HCT116 (cell line): ENCODE measurements around the gene CCDC182. TPM values are rescaled to one million over a fixed set of nuclear protein-coding genes. Genes with fewer than 3 reads are reported as not detected.

Experiments used
- ATAC-seq: fragments of 200-7000 bp; cut with Tn5 transposase; 2 replicates; pipeline ENCODE4 v1.9.1; 2020; ENCODE audit warnings: mild to moderate bottlenecking, moderate library complexity
- BruUV-seq: library from RNA; stranded (reverse); fragments of 400-500 nt; replicated peaks from 2 replicates; lab custom pipeline; 2021; lab: Mats Ljungman, UMichigan
- CTCF ChIA-PET: fragments of 300-600 bp; sonication (Branson Sonifier 250); formaldehyde crosslinking; loops from one replicate; lab custom pipeline; 2021; ENCODE audit warnings: antibody characterized with exemption; lab: Charles Lee
- POLR2A ChIA-PET: fragments of 300-600, 350-600 bp; sonication (Branson Sonifier 250); formaldehyde crosslinking; loops from one replicate; lab custom pipeline; 2021; ENCODE audit warnings: antibody characterized with exemption; lab: Charles Lee
- RAD21 ChIA-PET, 2 experiments: fragments of 300-600 bp; sonication (Branson Sonifier 250); formaldehyde crosslinking; loops; one replicate each; lab custom pipeline; 2023; ENCODE audit warnings: low total read pairs in 2 of 2; ENCODE audit not compliant: uncharacterized antibody in 2 of 2, unreplicated experiment in 2 of 2, low non-redundant PET in 1 of 2; lab: Charles Lee
- DNase-seq: peaks from one replicate; pipeline ENCODE4 v3.0.0-alpha.2; 2010; ENCODE audit warnings: low read depth, low spot score
- H2AFZ ChIP-seq: fragments of 200-600 bp; shearing (Covaris generic), sonication (generic); 2 replicates; pipeline ENCODE4 v1.6.1; 2017; ENCODE audit warnings: low read depth, mixed run types, mixed read lengths, antibody characterized with exemption, low read length; ENCODE audit not compliant: poor library complexity, severe bottlenecking
- H3K27ac ChIP-seq: 2 replicates; pipeline ENCODE4 v1.5.1; 2012; ENCODE audit warnings: low read depth, low read length
- H3K27me3 ChIP-seq: fragments of 200-600 bp; sonication (generic); 2 replicates; pipeline ENCODE4 v1.6.1; 2016; ENCODE audit warnings: mixed run types, low read length, mixed read lengths; ENCODE audit not compliant: insufficient read depth
- H3K36me3 ChIP-seq, 2 experiments: fragments of 200-500 bp in 1 of 2; fragments of 200-600 bp in 1 of 2; sonication (Bioruptor generic) in 1 of 2; sonication (generic) in 1 of 2; 2 replicates each; pipeline versions ENCODE4 v1.5.1 to v1.6.1; 2014 to 2016; ENCODE audit warnings: low read length in 2 of 2, inconsistent platforms in 1 of 2, mixed read lengths in 1 of 2, mixed run types in 1 of 2; ENCODE audit not compliant: insufficient read depth in 2 of 2, control insufficient read depth in 1 of 2
- H3K4me1 ChIP-seq, 2 experiments: fragments of 200-600 bp in 1 of 2; sonication (generic) in 1 of 2; 2 replicates each; pipeline versions ENCODE4 v1.5.1 to v1.6.1; 2012 to 2017; ENCODE audit warnings: low read length in 2 of 2, inconsistent platforms in 1 of 2, mild to moderate bottlenecking in 1 of 2, mixed read lengths in 1 of 2, mixed run types in 1 of 2, moderate library complexity in 1 of 2; ENCODE audit not compliant: insufficient read depth in 2 of 2, control insufficient read depth in 1 of 2
- H3K4me2 ChIP-seq: fragments of 200-600 bp; sonication (generic); 2 replicates; pipeline ENCODE4 v1.6.1; 2017; ENCODE audit warnings: mixed run types, low read length, mixed read lengths
- H3K4me3 ChIP-seq, 2 experiments: fragments of 200-600 bp in 1 of 2; sonication (generic) in 1 of 2; replicated peaks in 1 of 2; 2 replicates each; pipeline ENCODE4 v1.5.1; 2011 to 2016; ENCODE audit warnings: low read length in 2 of 2, control low read depth in 1 of 2, low read depth in 1 of 2, mild to moderate bottlenecking in 1 of 2, mixed read lengths in 1 of 2, mixed run types in 1 of 2
- H3K79me2 ChIP-seq: fragments of 200-600 bp; sonication (generic); 2 replicates; pipeline ENCODE4 v1.6.1; 2017; ENCODE audit warnings: mild to moderate bottlenecking, mixed run types, low read length, moderate library complexity, mixed read lengths; ENCODE audit not compliant: insufficient read depth
- H3K9ac ChIP-seq: fragments of 200-600 bp; sonication (generic); 2 replicates; pipeline ENCODE4 v1.6.1; 2016; ENCODE audit warnings: low read length, mixed read lengths
- H3K9me2 ChIP-seq: fragments of 200-600 bp; sonication (generic), shearing (Covaris generic); 2 replicates; pipeline ENCODE4 v1.6.1; 2017; ENCODE audit warnings: mixed run types, mild to moderate bottlenecking, moderate library complexity; ENCODE audit not compliant: insufficient read depth
- H3K9me3 ChIP-seq, 2 experiments: fragments of 200-500 bp in 1 of 2; fragments of 200-600 bp in 1 of 2; sonication (Bioruptor generic) in 1 of 2; sonication (generic) in 1 of 2; 2 replicates each; pipeline ENCODE4 v1.6.1; 2014 to 2017; ENCODE audit warnings: low read length in 2 of 2, mixed read lengths in 2 of 2, inconsistent platforms in 1 of 2, low read depth in 1 of 2, mild to moderate bottlenecking in 1 of 2, mixed run types in 1 of 2, moderate library complexity in 1 of 2; ENCODE audit not compliant: control insufficient read depth in 1 of 2, insufficient read depth in 1 of 2
- H4K20me1 ChIP-seq: fragments of 200-600 bp; sonication (generic), shearing (Covaris generic); 2 replicates; pipeline ENCODE4 v1.6.1; 2017; ENCODE audit warnings: mixed run types, mild to moderate bottlenecking, moderate library complexity; ENCODE audit not compliant: insufficient read depth
- CBX3 ChIP-seq: IDR thresholded peaks from 2 replicates; pipeline ENCODE4 v1.6.1; 2012; ENCODE audit warnings: low read depth
- EGR1 ChIP-seq: IDR thresholded peaks from 2 replicates; pipeline ENCODE4 v1.6.1; 2012; ENCODE audit warnings: low read depth
- ELF1 ChIP-seq: IDR thresholded peaks from 2 replicates; pipeline ENCODE4 v1.6.1; 2012; ENCODE audit warnings: low read depth, borderline replicate concordance
- FOSL1 ChIP-seq: IDR thresholded peaks from 2 replicates; pipeline ENCODE4 v1.6.1; 2012; ENCODE audit warnings: low read depth
- JUND ChIP-seq: IDR thresholded peaks from 2 replicates; pipeline ENCODE4 v1.6.1; 2012
- POLR2A ChIP-seq: IDR thresholded peaks from 2 replicates; pipeline ENCODE4 v1.7.0; 2011; ENCODE audit warnings: borderline replicate concordance; ENCODE audit not compliant: insufficient read depth, insufficient read length; ENCODE audit errors: extremely low read depth
- RAD21 ChIP-seq: IDR thresholded peaks from 2 replicates; pipeline ENCODE4 v1.6.1; 2012; ENCODE audit warnings: low read depth, mild to moderate bottlenecking
- SRF ChIP-seq: IDR thresholded peaks from 2 replicates; pipeline ENCODE4 v1.6.1; 2012; ENCODE audit warnings: low read depth
- TCF7L2 ChIP-seq: IDR thresholded peaks from 2 replicates; pipeline ENCODE4 v1.7.0; 2011; ENCODE audit warnings: borderline replicate concordance, inconsistent platforms; ENCODE audit not compliant: insufficient read depth, insufficient read length; ENCODE audit errors: extremely low read depth
- intact Hi-C: fragments of 100-400 bp; cut with micrococcal nuclease; formaldehyde crosslinking; loops from 2 replicates; pipeline ENCODE4 v1.10.0; 2022
- total RNA-seq: library from RNA; stranded (reverse); gene quantifications from one replicate; pipeline ENCODE4 v1.2.1, GENCODE V29; 2021; ENCODE audit not compliant: unreplicated experiment
- TF ChIP-seq, protein P1 (sequence below): IDR thresholded peaks from 2 replicates; pipeline ENCODE4 v1.6.1; 2012; ENCODE audit warnings: low read depth
- TF ChIP-seq, protein P2 (sequence below): IDR thresholded peaks from 2 replicates; pipeline ENCODE4 v1.6.1; 2012
- TF ChIP-seq, protein P3 (sequence below): IDR thresholded peaks from 2 replicates; pipeline ENCODE4 v1.6.1; 2012
- TF ChIP-seq, protein P4 (sequence below), 3 experiments: fragments of 200-600 bp in 1 of 3; sonication (generic) in 1 of 3; IDR thresholded peaks in 2 of 3; conservative IDR thresholded peaks in 1 of 3; 2 replicates each; pipeline ENCODE4 v1.5.1; 2012 to 2017; ENCODE audit warnings: low read depth in 2 of 3, low read length in 2 of 3, antibody characterized with exemption in 1 of 3, borderline replicate concordance in 1 of 3, control low read depth in 1 of 3, mild to moderate bottlenecking in 1 of 3, mixed read lengths in 1 of 3, mixed run types in 1 of 3, moderate library complexity in 1 of 3; ENCODE audit not compliant: insufficient read depth in 1 of 3

Gene CCDC182
- total RNA-seq, 1 experiment from 2014 or later, result not detected

DNA sequence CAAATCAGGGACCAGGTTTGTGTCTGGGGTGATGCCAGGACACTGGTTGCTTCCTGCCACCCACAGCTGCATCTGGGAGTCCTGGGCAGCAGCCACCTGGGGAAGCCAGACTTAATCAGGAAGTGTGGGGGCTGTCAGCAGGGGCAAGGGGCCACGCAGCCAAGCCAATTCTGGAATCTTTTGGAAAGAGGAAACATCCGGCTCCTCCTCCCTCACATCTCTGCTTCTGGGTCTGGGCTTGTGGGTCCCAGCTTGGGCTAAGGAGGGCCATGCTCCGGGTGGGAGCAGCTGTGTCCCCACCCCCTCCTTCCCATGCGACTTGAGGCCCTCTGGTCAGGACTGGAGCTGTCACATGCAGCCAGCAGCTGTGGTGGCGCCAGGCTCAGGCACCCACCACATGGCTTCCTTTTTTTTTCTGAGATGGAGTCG is 37.0 kb upstream of the CCDC182 start (continued):
- TF ChIP-seq, protein P1, sequence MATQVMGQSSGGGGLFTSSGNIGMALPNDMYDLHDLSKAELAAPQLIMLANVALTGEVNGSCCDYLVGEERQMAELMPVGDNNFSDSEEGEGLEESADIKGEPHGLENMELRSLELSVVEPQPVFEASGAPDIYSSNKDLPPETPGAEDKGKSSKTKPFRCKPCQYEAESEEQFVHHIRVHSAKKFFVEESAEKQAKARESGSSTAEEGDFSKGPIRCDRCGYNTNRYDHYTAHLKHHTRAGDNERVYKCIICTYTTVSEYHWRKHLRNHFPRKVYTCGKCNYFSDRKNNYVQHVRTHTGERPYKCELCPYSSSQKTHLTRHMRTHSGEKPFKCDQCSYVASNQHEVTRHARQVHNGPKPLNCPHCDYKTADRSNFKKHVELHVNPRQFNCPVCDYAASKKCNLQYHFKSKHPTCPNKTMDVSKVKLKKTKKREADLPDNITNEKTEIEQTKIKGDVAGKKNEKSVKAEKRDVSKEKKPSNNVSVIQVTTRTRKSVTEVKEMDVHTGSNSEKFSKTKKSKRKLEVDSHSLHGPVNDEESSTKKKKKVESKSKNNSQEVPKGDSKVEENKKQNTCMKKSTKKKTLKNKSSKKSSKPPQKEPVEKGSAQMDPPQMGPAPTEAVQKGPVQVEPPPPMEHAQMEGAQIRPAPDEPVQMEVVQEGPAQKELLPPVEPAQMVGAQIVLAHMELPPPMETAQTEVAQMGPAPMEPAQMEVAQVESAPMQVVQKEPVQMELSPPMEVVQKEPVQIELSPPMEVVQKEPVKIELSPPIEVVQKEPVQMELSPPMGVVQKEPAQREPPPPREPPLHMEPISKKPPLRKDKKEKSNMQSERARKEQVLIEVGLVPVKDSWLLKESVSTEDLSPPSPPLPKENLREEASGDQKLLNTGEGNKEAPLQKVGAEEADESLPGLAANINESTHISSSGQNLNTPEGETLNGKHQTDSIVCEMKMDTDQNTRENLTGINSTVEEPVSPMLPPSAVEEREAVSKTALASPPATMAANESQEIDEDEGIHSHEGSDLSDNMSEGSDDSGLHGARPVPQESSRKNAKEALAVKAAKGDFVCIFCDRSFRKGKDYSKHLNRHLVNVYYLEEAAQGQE, result no peak
- no peak for TF ChIP-seq EGR1

DNA sequence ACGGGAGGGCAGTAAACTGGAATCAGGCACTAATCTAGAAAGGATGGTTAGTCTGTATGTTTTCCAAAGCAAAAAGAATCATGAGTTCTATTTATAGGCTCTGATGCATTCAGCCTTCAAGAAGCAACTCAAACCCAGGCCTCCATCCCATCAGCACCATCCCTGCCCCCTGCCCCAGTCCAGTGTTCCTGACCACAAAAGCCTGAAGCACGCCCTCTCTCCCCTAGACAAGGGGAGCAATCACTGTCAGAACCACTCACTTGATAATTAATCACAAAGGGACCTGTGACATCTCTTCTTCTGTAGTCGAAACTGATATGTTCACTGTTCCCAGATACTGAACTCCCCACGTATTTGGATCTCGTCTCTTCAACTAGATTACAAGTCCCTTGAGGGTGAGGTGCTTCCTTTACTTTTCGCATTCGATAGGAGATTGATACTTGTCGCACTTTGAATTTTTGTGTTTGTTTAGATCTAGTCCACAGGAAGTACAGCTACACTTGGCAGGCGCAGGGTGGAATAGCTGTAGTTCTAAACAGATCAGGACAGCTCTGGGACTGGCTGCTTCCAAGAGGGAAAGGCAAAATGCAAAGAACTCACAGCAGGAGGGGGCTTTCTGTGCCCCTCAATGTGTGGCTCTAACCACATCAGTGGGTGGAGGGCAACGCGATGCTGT is 36.4 kb upstream of the CCDC182 start:
- no peak for ATAC-seq
- Histone ChIP-seq H3K9ac (no peak overlapping the region), H3K4me3 (no peak overlapping the region), H2AFZ (no peak overlapping the region), H3K27me3 (peaks cover 11% of the 10 kb centered on the region; the same call in 1 of the 2 replicates), H3K36me3 (no peaks in the 10 kb centered on the region), H3K9me2 (no peaks in the 10 kb centered on the region), H3K27ac (no peak overlapping the region), H3K9me3 (no peaks in the 10 kb centered on the region), H3K4me2 (no peak overlapping the region), H3K79me2 (no peaks in the 10 kb centered on the region), H3K4me1 (peaks cover 7 to 11% of the 10 kb centered on the region in 2 experiments; a peak in 2 of 4 replicates), H4K20me1 (no peaks in the 10 kb centered on the region)
- no TSS peak for BruUV-seq
- intact Hi-C loops, result no loop called here
- no peak for DNase-seq
- POLR2A ChIA-PET, result no interaction called here
- CTCF ChIA-PET, result interaction anchor here (2.1 kb wide), 1 partner anchor 11 kb away, joined by 9 read pairs; no protein-coding TSS in a partner anchor
- RAD21 ChIA-PET, result no interaction called here
- TF ChIP-seq, protein P2, sequence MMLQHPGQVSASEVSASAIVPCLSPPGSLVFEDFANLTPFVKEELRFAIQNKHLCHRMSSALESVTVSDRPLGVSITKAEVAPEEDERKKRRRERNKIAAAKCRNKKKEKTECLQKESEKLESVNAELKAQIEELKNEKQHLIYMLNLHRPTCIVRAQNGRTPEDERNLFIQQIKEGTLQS, result no peak
- no peak for TF ChIP-seq POLR2A
- no peak for TF ChIP-seq CBX3
- TF ChIP-seq FOSL1, result no peak
- TF ChIP-seq, protein P3, sequence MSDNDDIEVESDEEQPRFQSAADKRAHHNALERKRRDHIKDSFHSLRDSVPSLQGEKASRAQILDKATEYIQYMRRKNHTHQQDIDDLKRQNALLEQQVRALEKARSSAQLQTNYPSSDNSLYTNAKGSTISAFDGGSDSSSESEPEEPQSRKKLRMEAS, result no peak
- TF ChIP-seq JUND, result no peak
- TF ChIP-seq SRF, result no peak
- TF ChIP-seq RAD21, result no peak
- TF ChIP-seq, protein P4, sequence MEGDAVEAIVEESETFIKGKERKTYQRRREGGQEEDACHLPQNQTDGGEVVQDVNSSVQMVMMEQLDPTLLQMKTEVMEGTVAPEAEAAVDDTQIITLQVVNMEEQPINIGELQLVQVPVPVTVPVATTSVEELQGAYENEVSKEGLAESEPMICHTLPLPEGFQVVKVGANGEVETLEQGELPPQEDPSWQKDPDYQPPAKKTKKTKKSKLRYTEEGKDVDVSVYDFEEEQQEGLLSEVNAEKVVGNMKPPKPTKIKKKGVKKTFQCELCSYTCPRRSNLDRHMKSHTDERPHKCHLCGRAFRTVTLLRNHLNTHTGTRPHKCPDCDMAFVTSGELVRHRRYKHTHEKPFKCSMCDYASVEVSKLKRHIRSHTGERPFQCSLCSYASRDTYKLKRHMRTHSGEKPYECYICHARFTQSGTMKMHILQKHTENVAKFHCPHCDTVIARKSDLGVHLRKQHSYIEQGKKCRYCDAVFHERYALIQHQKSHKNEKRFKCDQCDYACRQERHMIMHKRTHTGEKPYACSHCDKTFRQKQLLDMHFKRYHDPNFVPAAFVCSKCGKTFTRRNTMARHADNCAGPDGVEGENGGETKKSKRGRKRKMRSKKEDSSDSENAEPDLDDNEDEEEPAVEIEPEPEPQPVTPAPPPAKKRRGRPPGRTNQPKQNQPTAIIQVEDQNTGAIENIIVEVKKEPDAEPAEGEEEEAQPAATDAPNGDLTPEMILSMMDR (IDR thresholded peaks at IDR 0.05 in 2 of 3, conservative IDR thresholded peaks at IDR 0.05 in 1 of 3; ENCODE audit: borderline replicate concordance in 1 of 3, insufficient read depth in 1 of 3, low read depth in 2 of 3, low read length in 2 of 3), result no peak
- TF ChIP-seq TCF7L2, result no peak
- no peak for TF ChIP-seq EGR1
- no peak for TF ChIP-seq ELF1
